ENCODE measurements around the gene SLC25A21. TPM values are rescaled to one million over a fixed set of nuclear protein-coding genes. Genes with fewer than 3 reads are reported as not detected.

Gene SLC25A21
- total and polyA plus RNA-seq, 9 donors = 0.57 to 1.6 (median 1.1) TPM; not detected in 1

DNA sequence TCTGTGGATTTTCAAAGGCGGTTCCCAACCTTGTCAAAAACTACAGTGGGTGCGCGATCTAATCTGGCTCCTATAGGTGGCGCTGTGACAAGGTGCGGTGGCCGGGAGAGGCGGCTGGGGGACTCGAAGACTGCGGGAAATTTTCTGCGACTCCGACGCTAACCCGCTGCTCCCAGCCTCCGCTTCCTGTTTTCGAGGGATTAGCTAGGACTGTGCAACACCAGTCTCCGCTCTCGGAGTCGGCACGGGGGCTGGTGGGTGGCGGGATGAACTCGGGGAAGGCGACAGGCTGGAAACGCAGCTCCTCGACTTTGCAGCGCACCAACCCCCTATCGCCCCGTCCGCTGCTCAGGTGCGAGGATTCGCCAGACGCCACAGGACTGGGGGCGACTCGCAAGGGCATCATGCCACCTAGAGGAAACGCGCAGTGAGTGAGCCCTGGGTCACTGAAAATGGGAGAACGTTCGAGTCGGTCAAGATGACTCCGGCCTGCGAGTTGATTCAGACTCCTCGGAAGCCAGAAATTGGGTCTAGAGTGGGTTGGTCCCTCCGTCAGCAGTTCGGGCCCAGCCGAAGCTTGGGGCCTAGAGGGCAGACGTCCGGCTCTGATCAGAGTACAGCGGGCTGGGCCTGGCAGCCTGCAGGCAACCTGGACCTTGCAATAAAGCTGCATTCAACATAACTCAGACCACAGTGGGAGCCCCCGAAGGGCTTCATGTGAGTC is 516.3 kb downstream of the SLC25A21 start:
- Histone ChIP-seq H3K27me3 (peaks cover 5% of the 10 kb centered on the region), H3K9me3 (peaks cover 0 to 7% of the 10 kb centered on the region in 2 donors), H3K4me3 (no peak overlapping the region), H3K27ac (no peak overlapping the region), H3K4me1 (ENCODE audit: insufficient read depth) (peaks cover 2% of the 10 kb centered on the region), H3K36me3 (no peaks in the 10 kb centered on the region)
- intact Hi-C loops (cut with DNase I) = no loop called here
- 5% methylated on average over 48 of the region's 48 CpGs for WGBS, 3 donors
- no peak for DNase-seq
- TF ChIP-seq POLR2A (IDR thresholded peaks at IDR 0.05) (no peak), EP300 (IDR thresholded peaks at IDR 0.05) (no peak)
- TF ChIP-seq, protein P1, sequence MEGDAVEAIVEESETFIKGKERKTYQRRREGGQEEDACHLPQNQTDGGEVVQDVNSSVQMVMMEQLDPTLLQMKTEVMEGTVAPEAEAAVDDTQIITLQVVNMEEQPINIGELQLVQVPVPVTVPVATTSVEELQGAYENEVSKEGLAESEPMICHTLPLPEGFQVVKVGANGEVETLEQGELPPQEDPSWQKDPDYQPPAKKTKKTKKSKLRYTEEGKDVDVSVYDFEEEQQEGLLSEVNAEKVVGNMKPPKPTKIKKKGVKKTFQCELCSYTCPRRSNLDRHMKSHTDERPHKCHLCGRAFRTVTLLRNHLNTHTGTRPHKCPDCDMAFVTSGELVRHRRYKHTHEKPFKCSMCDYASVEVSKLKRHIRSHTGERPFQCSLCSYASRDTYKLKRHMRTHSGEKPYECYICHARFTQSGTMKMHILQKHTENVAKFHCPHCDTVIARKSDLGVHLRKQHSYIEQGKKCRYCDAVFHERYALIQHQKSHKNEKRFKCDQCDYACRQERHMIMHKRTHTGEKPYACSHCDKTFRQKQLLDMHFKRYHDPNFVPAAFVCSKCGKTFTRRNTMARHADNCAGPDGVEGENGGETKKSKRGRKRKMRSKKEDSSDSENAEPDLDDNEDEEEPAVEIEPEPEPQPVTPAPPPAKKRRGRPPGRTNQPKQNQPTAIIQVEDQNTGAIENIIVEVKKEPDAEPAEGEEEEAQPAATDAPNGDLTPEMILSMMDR (IDR thresholded peaks at IDR 0.05) = no peak

DNA sequence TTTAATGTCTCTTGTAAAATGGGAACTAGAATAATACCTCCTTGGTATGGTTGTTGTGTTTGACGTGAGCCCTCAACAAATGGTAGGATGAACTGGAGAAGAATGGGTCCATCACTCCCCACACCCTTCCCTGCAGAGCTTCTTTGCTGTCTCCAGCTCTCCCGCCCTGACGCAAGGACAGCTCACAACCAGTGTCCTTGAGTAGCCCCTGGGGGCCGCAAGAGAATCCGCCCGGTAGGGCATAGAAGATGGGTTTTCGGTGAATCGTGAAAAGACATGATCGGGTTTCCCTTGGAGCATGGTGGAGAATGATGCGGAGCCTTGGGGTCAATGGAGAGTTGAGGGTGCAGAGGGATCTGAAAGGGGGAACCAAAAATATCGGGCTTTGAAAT is 516.8 kb downstream of the SLC25A21 start:
- no peak for TF ChIP-seq POLR2A (IDR thresholded peaks at IDR 0.05)
- TF ChIP-seq, protein P1 (IDR thresholded peaks at IDR 0.05) = no peak
- TF ChIP-seq EP300 (IDR thresholded peaks at IDR 0.05) = no peak
- Histone ChIP-seq H3K4me1 (ENCODE audit: insufficient read depth) (peaks cover 2% of the 10 kb centered on the region), H3K9me3 (peaks cover 0 to 7% of the 10 kb centered on the region in 2 donors), H3K4me3 (no peak overlapping the region), H3K36me3 (no peaks in the 10 kb centered on the region), H3K27me3 (peaks cover 5% of the 10 kb centered on the region), H3K27ac (no peak overlapping the region)
- intact Hi-C loops (cut with DNase I) = no loop called here
- 7 to 10% (median 8%) methylated on average over 11 of the region's 11 CpGs for WGBS, 3 donors
- DNase-seq = no peak

DNA sequence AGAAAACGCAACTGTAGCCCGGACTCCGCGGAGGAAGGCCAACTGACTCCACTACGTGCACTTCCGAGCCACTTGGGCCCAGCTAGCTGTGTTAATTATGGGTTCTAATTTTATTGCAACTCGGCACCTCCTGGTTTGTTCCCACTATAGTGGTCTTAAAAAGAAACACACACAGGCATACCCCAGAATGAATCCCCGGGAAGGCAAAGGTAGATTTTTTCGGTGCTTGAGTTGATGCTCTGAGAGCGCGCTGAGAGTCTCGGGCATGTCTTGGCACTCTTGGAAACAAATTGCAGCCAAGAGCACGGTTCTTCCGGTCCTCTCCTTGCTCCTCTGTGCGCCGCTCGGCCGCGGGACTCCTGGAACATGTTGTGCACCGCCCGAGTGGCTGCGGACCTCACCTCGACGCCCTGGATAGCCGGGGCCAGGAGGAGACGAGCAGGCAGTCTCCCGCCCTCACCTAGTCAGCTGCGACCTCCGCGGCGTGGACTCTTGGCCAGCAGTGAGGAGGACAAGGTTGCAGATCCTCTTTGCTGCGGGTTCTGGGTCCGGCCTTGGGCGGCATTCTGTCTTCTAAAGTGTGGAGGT is 517.5 kb downstream of the SLC25A21 start:
- TF ChIP-seq EP300 (IDR thresholded peaks at IDR 0.05) (no peak), POLR2A (IDR thresholded peaks at IDR 0.05) (no peak)
- TF ChIP-seq, protein P1 (IDR thresholded peaks at IDR 0.05) = no peak
- WGBS, 3 donors = 4 to 6% (median 5%) methylated on average over 34 of the region's 34 CpGs
- no peak for DNase-seq
- peaks cover 5% of the 10 kb centered on the region for H3K27me3 ChIP-seq
- intact Hi-C loops (cut with DNase I) = loop anchor here in 1 of 4 donors (5.0 kb wide), 1 partner anchor 617 kb away; no protein-coding TSS in a partner anchor
- no peak overlapping the region for H3K27ac ChIP-seq
- peaks cover 0 to 7% of the 10 kb centered on the region in 2 donors for H3K9me3 ChIP-seq
- H3K36me3 ChIP-seq = no peaks in the 10 kb centered on the region
- no peak overlapping the region for H3K4me3 ChIP-seq
- H3K4me1 ChIP-seq (ENCODE audit: insufficient read depth) = peaks cover 2% of the 10 kb centered on the region

DNA sequence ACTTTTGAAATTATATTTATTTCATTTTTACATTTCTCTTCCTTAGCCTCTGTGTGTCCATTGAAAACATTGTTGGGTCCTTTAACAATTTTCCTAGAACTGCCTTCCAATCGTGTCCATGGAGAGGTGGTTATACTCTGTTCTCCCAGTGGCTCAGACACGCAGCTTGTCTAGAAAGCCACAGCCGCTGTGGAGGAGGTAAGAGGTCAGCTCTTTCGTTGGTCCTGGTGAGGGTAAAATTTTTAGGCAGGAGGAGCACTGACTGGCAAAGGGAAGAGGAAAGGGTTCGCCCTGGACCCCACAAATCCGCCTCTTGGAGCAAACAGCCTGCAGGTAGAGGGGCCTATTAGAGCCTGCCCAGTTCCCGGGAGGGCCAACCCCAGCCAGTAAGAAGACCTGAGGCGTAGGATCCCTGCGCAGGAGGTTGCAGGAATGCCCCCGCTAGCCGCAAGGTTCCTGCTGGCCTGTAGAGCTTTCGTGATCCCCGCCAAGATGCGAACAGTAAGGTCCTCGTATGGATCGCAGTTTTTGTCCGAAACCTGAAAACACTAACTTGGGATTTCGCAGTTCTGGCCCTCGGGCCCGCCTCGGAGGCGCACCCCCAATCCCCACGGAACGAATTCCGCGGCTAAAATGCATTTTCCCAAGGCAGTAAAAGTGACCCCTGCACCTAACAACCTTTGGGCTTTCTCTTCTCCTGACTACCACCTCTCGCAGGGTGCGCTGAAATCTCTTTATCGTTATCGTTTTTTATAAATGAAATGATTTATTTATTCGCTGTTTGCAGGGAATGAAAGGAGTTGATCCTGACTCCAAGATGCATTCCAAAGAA is 518.2 kb downstream of the SLC25A21 start:
- Histone ChIP-seq H3K4me1 (ENCODE audit: insufficient read depth) (peaks cover 2% of the 10 kb centered on the region), H3K9me3 (peaks cover 0 to 7% of the 10 kb centered on the region in 2 donors), H3K4me3 (no peak overlapping the region), H3K27me3 (peaks cover 5% of the 10 kb centered on the region), H3K36me3 (no peaks in the 10 kb centered on the region), H3K27ac (no peak overlapping the region)
- no peak for DNase-seq
- 5 to 6% (median 5%) methylated on average over 31 of the region's 31 CpGs for WGBS, 3 donors
- intact Hi-C loops (cut with DNase I) = loop anchor here in 1 of 4 donors (5.0 kb wide), 1 partner anchor 618 kb away; no protein-coding TSS in a partner anchor
- no peak for TF ChIP-seq EP300 (IDR thresholded peaks at IDR 0.05)
- TF ChIP-seq, protein P1 (IDR thresholded peaks at IDR 0.05) = no peak
- TF ChIP-seq POLR2A (IDR thresholded peaks at IDR 0.05) = no peak

Data from ovary (tissue), 9 donors.